CD4-positive, alpha-beta T cell treated with Interleukin-15 for 4 hours (primary cell): ENCODE results near the gene ZC3H18.
A peak's percentile ranks its signal among the peaks of the same experiment; 100 is the strongest.
"Not testable (repeated sequence)": the region's sequence is repeated elsewhere in the genome, so short reads cannot be mapped to it uniquely, and the experiment has no call there.

Experiments used
- DNase-seq: peaks from one replicate; pipeline ENCODE4 v3.0.0-alpha.2; 2020; ENCODE audit warnings: low spot score

The ZC3H18 gene

GRCh38 chr16:88605186-88606147, 35.3 kb downstream of the ZC3H18 start:
- DNase-seq: no peak

DNA sequence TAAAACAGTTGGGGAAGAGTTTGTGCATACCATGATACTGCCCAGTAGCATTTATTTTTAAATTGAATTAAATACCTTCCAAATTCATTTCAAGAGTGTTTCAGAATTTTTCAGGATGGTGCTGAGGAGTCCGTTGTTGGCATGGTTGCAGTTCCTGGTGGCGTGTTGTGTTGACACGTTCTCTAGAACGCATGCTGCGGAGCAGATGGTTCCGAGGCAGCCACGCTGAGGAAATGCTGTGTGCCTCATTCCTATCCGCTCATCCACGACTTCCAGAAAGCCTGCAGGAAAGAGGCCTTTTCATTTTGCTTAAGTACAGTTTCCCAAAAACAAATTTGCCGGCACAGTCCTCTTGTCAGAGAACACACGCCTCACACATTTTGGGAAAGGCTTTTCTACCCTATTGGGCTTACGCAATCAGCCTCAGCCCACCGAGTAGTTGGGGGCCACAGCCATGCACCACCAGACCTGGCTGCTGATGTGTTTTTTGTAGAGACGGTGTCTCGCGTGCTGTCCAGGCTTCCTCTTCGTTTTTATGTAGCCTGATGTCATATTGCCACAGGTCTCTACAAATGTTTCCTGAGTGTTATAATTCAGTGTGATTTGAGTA, 36.0 kb downstream of the ZC3H18 start:
- DNase-seq: no peak

DNA sequence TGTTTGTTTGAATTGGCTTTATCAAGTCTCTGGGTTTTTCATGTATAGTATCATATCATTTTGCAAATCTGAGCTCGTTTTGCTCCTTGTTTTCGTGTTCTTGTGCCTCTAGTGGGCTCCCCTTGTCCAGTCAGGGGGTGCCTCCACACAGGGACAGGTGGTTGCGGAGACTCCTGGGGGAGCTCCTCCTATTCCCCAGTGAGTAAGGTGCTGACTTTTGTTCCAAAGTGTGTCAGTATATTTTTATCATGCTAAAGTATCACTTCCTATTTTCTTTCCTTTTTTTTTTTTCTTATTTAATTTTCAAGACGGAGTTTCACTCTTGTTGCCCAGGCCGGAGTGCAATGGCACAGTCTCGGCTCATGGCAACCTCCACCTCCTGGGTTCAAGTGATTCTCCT, 37.9 kb downstream of the ZC3H18 start:
- DNase-seq: no peak

GRCh38 chr16:88609426-88609825, 39.2 kb downstream of the ZC3H18 start:
- not testable (repeated sequence) for DNase-seq

GRCh38 chr16:88610080-88610479, 39.9 kb downstream of the ZC3H18 start:
- no peak for DNase-seq

DNA sequence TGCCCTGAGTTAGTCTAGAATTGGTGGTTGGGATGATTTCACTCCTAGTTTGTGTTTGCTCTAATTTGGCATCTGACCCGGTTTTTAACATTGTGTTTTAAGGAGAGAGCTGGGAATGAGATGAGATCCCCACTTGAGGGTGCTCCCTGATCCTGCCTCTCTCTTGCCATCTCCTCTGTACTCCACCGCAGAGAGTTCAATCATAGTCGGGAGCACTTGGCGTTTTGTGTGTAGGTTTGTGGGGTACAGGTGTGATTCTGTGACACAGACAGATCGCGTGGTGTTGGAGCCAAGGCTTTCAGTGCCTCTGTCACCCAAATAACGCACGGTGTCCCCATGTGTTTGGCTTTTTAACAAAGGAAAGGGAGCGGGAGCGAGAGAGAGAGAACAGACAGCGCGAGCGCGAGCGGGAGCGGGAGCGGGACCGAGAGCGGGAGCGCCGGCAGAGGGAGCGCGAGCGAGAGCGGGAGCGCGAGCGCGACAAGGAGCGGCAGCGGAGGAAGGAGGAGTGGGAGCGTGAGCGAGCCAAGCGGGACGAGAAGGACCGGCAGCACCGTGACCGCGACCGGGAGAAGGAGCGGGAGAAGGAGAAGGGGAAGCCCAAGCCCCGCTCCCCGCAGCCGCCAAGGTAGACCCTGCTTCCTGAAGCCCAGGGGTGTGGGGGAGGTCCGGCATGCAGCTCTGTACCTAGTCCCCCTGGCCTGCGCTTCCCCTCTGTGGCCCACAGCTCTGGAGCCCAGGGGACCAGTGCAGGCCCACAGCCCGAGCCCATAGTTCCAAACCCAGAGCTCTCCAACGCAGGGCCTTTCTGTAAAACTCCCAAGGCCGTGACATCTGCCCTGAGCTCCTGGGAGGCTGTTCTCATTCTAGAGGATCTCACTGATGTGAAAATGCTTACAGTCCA, 41.0 kb downstream of the ZC3H18 start:
- no peak for DNase-seq

GRCh38 chr16:88613293-88613692, 43.1 kb downstream of the ZC3H18 start:
- no peak for DNase-seq

- no peak for DNase-seq
Measured at GRCh38 chr16:88613911-88614817, 44.0 kb downstream of the ZC3H18 start.

DNA sequence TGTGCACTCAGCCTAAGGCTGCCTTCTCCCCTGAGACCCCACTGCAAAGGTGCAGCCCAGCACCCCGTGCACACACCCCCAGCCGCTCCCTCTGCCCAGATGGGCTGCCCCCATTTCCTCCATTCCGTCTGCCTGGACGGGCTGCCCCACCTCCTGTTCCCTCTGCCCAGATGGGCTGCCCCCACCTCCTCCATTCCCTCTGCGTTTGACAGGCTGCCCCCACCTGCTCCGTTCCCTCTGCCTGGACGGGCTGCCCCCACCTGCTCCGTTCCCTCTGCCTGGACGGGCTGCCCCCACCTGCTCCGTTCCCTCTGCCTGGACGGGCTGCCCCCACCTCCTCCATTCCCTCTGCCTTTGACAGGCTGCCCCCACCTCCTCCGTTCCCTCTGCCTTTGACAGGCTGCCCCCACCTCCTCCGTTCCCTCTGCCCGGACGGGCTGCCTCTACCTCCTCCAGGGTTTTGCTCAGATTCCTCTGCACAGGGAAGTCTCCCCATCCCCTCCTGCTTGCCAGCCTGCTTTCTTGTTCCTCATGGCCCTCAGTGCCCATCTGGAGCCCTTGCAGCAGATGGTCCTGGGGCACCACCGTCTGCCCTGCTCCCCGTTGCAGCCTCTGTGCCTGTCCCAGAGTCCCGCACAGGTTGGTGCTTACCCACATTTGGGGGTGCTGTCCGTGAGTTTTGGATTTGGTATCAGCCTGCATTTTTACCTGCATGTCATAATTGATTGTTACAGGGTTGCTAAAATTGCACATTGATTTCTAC, 44.8 kb downstream of the ZC3H18 start:
- DNase-seq: no peak

- DNase-seq: no peak
Measured at GRCh38 chr16:88616320-88616719, 46.1 kb downstream of the ZC3H18 start.

GRCh38 chr16:88616736-88617135, 46.5 kb downstream of the ZC3H18 start:
- no peak for DNase-seq

DNA sequence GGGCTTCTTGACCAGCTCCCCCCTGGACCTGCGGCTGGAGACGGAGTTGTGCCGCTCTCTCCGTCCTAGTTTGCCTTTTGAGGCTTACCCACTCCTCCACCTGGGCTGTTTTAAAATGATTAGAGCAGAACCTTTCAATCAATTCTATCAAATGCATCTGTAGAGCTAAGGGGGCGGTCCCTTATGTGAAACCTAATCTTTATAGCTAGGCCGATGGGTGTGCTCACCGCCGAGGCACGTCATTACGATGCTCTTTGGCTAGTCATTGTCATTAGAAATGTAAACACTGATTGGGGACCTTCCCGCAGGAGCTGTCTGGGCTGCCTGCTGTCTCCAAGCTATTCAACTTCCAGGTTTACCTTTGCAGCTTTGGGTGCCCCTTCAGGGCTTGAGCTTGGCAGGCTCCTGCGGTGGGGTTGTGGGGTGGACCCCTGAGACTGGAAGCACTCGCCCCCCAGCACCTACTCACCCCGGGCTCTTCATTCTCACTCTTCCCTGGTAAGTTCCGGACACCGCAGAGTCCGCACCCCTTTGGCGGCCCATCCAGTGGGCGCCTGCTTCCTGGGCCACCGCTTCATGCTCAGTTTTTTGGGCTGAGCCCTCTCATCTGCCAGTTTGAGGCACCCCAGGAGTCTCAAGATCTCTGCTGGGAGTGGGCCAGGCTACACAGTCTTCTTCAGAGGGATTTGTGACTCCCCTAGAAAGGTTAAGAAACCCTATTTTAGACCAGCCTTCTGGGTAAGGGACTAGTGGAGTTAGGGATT, 47.2 kb downstream of the ZC3H18 start:
- no peak for DNase-seq

DNA sequence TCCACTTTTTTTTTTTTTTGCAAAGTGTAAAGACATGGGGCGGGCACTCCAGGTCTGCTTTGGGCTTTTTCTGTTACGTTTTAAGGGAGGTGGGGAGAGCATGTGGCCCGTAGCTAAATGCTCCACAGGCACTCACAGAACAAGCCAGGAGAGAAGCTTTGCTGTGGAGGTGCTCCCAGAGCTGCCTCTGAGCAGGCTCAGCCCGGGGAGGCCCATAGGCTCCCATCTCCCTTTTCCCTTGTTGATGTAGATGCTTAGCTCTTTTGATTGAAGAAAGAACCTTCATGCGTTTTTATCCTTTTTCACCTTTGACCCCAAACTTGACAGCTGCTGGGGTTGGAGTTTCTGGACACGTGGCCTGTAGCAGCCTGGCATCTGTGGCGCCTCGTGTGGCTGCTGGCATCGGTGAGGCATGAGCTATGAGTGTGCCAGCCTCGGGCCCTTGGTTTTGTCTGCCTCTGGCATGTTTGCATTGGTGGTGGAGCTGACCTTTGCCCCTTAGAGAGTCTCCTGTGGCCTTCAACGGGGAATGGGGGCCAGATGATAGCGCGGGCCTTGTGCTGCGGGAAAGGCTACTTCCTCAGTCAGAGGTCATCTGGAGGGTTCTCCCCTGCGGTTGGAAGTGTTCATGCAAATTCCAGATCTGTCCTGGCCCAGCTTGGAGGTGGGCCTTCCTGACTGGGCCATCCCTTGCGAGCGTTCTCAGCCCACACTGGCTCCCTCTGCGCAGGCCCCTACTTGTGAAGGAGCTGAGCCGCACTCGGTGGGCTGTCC, 48.2 kb downstream of the ZC3H18 start:
- no peak for DNase-seq

GRCh38 chr16:88618956-88619667, 48.9 kb downstream of the ZC3H18 start:
- no peak for DNase-seq

GRCh38 chr16:88619859-88620815, 49.9 kb downstream of the ZC3H18 start:
- DNase-seq: peak; percentile 74

DNA sequence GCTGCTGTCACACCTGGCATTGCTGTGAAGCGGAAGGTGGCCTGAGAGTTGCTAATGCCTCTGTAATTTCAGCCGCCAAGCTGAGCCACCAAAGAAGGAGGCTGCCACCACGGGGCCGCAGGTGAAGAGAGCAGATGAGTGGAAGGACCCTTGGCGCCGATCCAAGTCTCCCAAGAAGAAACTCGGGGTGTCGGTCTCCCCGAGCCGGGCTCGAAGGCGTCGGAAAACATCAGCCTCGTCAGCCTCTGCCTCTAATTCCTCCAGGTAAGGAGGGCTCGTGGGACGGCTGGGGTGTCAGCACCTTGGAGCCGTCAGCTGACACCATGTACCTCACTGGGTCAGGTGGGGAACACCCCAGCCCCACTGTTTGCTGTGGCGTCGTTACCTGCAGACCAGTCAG, 51.9 kb downstream of the ZC3H18 start:
- DNase-seq: no peak

DNA sequence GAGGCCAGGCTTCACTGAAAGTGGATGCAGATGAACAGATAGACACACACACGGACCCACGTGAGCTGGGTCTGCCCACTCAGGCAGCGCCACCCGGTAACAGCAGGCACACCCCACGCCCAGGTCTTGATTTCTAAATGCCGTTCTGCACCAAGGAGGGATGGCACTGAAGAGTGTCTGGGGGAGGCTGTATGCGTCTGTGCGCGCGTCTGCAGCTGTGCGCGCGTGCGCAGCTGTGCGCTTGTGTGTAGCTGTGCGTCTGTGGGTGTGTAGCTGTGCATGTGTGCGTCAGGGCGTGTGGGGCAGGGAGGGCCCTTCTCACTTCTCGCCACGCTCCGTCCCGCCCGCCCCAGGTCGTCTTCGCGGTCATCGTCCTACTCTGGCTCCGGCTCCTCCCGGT, 52.7 kb downstream of the ZC3H18 start:
- no peak for DNase-seq
